Astrocyte (in vitro differentiated cells and primary cell): ENCODE measurements around the gene ANGPTL7. TPM values are rescaled to one million over a fixed set of nuclear protein-coding genes. Genes with fewer than 3 reads are reported as not detected.

Experiments
- DNase-seq: peaks from one replicate; pipeline ENCODE4 v3.0.0-alpha.2; 2010; ENCODE audit warnings: low read depth
- FAIRE-seq: peaks from 2 replicates; lab custom pipeline; 2011; peaks lifted over from hg19 to GRCh38; lab: Jason Lieb, UNC
- H2AFZ ChIP-seq: 2 replicates; pipeline ENCODE4 v1.6.0; 2012; ENCODE audit warnings: low read depth, low read length, inconsistent platforms
- H3K27ac ChIP-seq: 2 replicates; pipeline ENCODE4 v1.5.1; 2011; ENCODE audit warnings: low read depth, low read length, inconsistent platforms
- H3K27me3 ChIP-seq: 2 replicates; pipeline ENCODE4 v1.6.0; 2011; ENCODE audit warnings: low read length, inconsistent platforms; ENCODE audit not compliant: insufficient read depth
- H3K36me3 ChIP-seq: 2 replicates; pipeline ENCODE4 v1.5.1; 2011; ENCODE audit warnings: low read length, inconsistent platforms; ENCODE audit not compliant: insufficient read depth
- H3K4me1 ChIP-seq: 2 replicates; pipeline ENCODE4 v1.5.1; 2011; ENCODE audit warnings: low read length, inconsistent platforms; ENCODE audit not compliant: insufficient read depth
- H3K4me2 ChIP-seq: 2 replicates; pipeline ENCODE4 v1.6.0; 2012; ENCODE audit warnings: low read length, inconsistent platforms
- H3K4me3 ChIP-seq: 2 replicates; pipeline ENCODE4 v1.5.1; 2011; ENCODE audit warnings: low read depth, mild to moderate bottlenecking, low read length, inconsistent platforms; ENCODE audit not compliant: insufficient read depth
- H3K79me2 ChIP-seq: 2 replicates; pipeline ENCODE4 v1.6.0; 2012; ENCODE audit warnings: mild to moderate bottlenecking, low read length, inconsistent platforms; ENCODE audit not compliant: insufficient read depth
- H3K9ac ChIP-seq: 2 replicates; pipeline ENCODE4 v1.6.0; 2012; ENCODE audit warnings: mild to moderate bottlenecking, low read length, inconsistent platforms
- H3K9me3 ChIP-seq: 2 replicates; pipeline ENCODE4 v1.5.1; 2012; ENCODE audit warnings: low read depth, mild to moderate bottlenecking, low read length, inconsistent platforms; ENCODE audit not compliant: insufficient read depth
- H4K20me1 ChIP-seq: 2 replicates; pipeline ENCODE4 v1.6.0; 2012; ENCODE audit warnings: low read length, inconsistent platforms; ENCODE audit not compliant: insufficient read depth
- H3K27ac Mint-ChIP-seq: one replicate; pipeline ENCODE4 v1.8.0; 2021; ENCODE audit warnings: mild to moderate bottlenecking, mixed read lengths; ENCODE audit not compliant: unreplicated experiment
- H3K27me3 Mint-ChIP-seq: one replicate; pipeline ENCODE4 v1.8.0; 2021; ENCODE audit warnings: low read depth, mixed read lengths; ENCODE audit not compliant: unreplicated experiment
- H3K36me3 Mint-ChIP-seq: one replicate; pipeline ENCODE4 v1.8.0; 2021; ENCODE audit warnings: low read depth, mixed read lengths; ENCODE audit not compliant: unreplicated experiment
- H3K4me1 Mint-ChIP-seq: one replicate; pipeline ENCODE4 v1.8.0; 2021; ENCODE audit warnings: low read depth, mixed read lengths; ENCODE audit not compliant: unreplicated experiment
- H3K4me3 Mint-ChIP-seq: one replicate; pipeline ENCODE4 v1.8.0; 2021; ENCODE audit warnings: mild to moderate bottlenecking, moderate library complexity, mixed read lengths; ENCODE audit not compliant: unreplicated experiment
- H3K9me3 Mint-ChIP-seq: one replicate; pipeline ENCODE4 v1.8.0; 2021; ENCODE audit warnings: mild to moderate bottlenecking, mixed read lengths; ENCODE audit not compliant: unreplicated experiment
- CTCF ChIP-seq: IDR thresholded peaks from 2 replicates; pipeline ENCODE4 v1.5.1; 2011; ENCODE audit warnings: low read depth, mild to moderate bottlenecking, inconsistent platforms, low read length, moderate library complexity; ENCODE audit not compliant: insufficient read depth
- EZH2 ChIP-seq: IDR thresholded peaks from 2 replicates; pipeline ENCODE4 v1.6.1; 2012; ENCODE audit warnings: mild to moderate bottlenecking, low read length, inconsistent platforms; ENCODE audit not compliant: insufficient read depth
- total RNA-seq: library from RNA; stranded (reverse); gene quantifications from 2 replicates; pipeline ENCODE4 v1.2.1, GENCODE V29; 2021

ANGPTL7 gene
- total RNA-seq, 1 donor from 2014 or later: 0.86 TPM

DNA sequence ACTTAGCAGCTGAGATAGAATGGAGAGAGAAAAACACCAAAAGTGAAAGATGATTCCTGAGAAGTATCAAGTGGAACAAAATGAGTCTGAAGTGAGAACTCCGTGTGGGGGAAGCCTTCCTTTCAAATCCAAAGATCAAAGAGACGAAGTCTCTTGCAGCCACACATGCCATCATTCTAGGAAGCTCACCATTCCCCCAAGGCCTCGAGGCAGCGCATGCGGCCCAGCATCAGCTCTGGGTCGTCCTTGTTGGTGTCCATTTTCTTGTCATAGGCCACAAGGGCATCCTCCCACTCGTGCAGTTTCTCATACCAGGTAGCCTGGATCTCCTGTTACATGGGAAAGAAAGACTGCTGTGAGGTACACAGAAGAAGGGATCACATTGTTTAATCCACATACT lies 32.2 kb upstream of the ANGPTL7 start:
- peaks cover 29% of the 10 kb centered on the region for H3K4me1 Mint-ChIP-seq
- FAIRE-seq: no peak
- H3K9ac ChIP-seq: no peak overlapping the region

GRCh38 chr1:11157394-11157793 lies 31.8 kb upstream of the ANGPTL7 start:
- H3K9me3 Mint-ChIP-seq: no peaks in the 10 kb centered on the region
- FAIRE-seq (no peak), DNase-seq (no peak)
- peaks cover 16% of the 10 kb centered on the region for H3K4me1 ChIP-seq
- peaks cover 26% of the 10 kb centered on the region for H3K36me3 Mint-ChIP-seq
- peaks cover 24% of the 10 kb centered on the region for H3K4me1 Mint-ChIP-seq
- no peak overlapping the region for H3K27ac Mint-ChIP-seq
- peaks cover 8% of the 10 kb centered on the region for H3K36me3 ChIP-seq
- no peaks in the 10 kb centered on the region for H3K27me3 ChIP-seq
- TF ChIP-seq CTCF: no peak
- no peak for TF ChIP-seq EZH2
- no peaks in the 10 kb centered on the region for H3K79me2 ChIP-seq
- H3K4me3 ChIP-seq: no peak overlapping the region
- no peak overlapping the region for H3K27ac ChIP-seq
- no peak overlapping the region for H3K9ac ChIP-seq
- H4K20me1 ChIP-seq: no peaks in the 10 kb centered on the region
- H3K27me3 Mint-ChIP-seq: no peaks in the 10 kb centered on the region
- no peaks in the 10 kb centered on the region for H3K9me3 ChIP-seq
- no peak overlapping the region for H3K4me3 Mint-ChIP-seq
- H2AFZ ChIP-seq: no peak overlapping the region
- H3K4me2 ChIP-seq: no peak overlapping the region

More for the DNA sequence above, 32.2 kb upstream of the ANGPTL7 start:
- no peak overlapping the region for H3K27ac ChIP-seq
- no peaks in the 10 kb centered on the region for H3K79me2 ChIP-seq
- H3K4me1 ChIP-seq: peaks cover 21% of the 10 kb centered on the region
- DNase-seq: no peak
- no peak overlapping the region for H3K4me2 ChIP-seq
- TF ChIP-seq CTCF (no peak), EZH2 (no peak)
- Mint-ChIP-seq H3K27me3 (no peaks in the 10 kb centered on the region), H3K27ac (no peak overlapping the region), H3K4me3 (no peak overlapping the region), H3K36me3 (peaks cover 22% of the 10 kb centered on the region), H3K9me3 (no peaks in the 10 kb centered on the region)
- H4K20me1 ChIP-seq: peaks cover 2% of the 10 kb centered on the region
- H2AFZ ChIP-seq: no peak overlapping the region
- no peak overlapping the region for H3K4me3 ChIP-seq
- peaks cover 8% of the 10 kb centered on the region for H3K36me3 ChIP-seq
- no peaks in the 10 kb centered on the region for H3K9me3 ChIP-seq
- no peaks in the 10 kb centered on the region for H3K27me3 ChIP-seq

- Histone ChIP-seq H3K27me3 (no peaks in the 10 kb centered on the region), H4K20me1 (no peaks in the 10 kb centered on the region), H3K9me3 (no peaks in the 10 kb centered on the region), H3K79me2 (no peaks in the 10 kb centered on the region), H3K4me2 (peak overlapping the region; percentile 71), H3K9ac (peak overlapping the region; percentile 64), H2AFZ (no peak overlapping the region), H3K36me3 (peaks cover 8% of the 10 kb centered on the region), H3K4me1 (peaks cover 14% of the 10 kb centered on the region), H3K27ac (peak overlapping the region; percentile 82), H3K4me3 (no peak overlapping the region)
- Mint-ChIP-seq H3K4me1 (peaks cover 20% of the 10 kb centered on the region), H3K4me3 (no peak overlapping the region), H3K27ac (peak overlapping the region; percentile 27), H3K9me3 (no peaks in the 10 kb centered on the region), H3K36me3 (peaks cover 28% of the 10 kb centered on the region), H3K27me3 (no peaks in the 10 kb centered on the region)
- FAIRE-seq: no peak
- TF ChIP-seq CTCF (no peak), EZH2 (no peak)
- no peak for DNase-seq
Measured at GRCh38 chr1:11157867-11158266, 31.3 kb upstream of the ANGPTL7 start.
